Breast epithelium (tissue), 3 donors: ENCODE data around the gene WDR70.

ENCODE experiments used
- POLR2A ChIP-seq: fragments of 450-650 bp; IDR thresholded peaks from one replicate; pipeline ENCODE4 v1.6.1; 2016; ENCODE audit warnings: antibody characterized with exemption, mild to moderate bottlenecking, moderate library complexity
- POLR2AphosphoS5 ChIP-seq, 3 donors: sonication (generic); formaldehyde crosslinking; IDR thresholded peaks; one replicate each; pipeline ENCODE4 v1.6.1; 2017; ENCODE audit warnings: antibody characterized with exemption in 3 of 3
- TF ChIP-seq, protein P1 (sequence below), 3 donors: fragments of 450-650 bp; IDR thresholded peaks; one replicate each; pipeline ENCODE4 v1.5.1; 2016 to 2017; ENCODE audit warnings: antibody characterized with exemption in 3 of 3, mild to moderate bottlenecking in 3 of 3, moderate library complexity in 3 of 3

DNA sequence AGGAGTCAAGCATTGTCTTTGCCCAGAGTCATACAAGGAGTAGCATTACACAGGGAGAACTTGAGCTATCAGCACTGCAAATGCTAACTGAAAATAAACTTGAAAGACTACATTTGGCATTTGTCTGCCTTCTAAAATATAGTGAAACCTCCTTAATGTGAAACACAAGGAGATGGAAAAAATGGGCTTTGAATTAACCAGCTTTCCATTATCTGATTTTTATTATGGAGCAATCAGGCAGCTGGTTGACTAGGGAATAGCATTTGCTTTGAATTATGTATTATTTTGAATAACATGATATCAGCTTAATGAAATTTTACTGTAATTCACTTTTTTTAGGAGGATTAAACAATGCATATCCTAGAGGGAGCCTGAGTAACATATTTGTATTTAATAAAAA lies 329.9 kb downstream of the WDR70 start:
- TF ChIP-seq, protein P1, sequence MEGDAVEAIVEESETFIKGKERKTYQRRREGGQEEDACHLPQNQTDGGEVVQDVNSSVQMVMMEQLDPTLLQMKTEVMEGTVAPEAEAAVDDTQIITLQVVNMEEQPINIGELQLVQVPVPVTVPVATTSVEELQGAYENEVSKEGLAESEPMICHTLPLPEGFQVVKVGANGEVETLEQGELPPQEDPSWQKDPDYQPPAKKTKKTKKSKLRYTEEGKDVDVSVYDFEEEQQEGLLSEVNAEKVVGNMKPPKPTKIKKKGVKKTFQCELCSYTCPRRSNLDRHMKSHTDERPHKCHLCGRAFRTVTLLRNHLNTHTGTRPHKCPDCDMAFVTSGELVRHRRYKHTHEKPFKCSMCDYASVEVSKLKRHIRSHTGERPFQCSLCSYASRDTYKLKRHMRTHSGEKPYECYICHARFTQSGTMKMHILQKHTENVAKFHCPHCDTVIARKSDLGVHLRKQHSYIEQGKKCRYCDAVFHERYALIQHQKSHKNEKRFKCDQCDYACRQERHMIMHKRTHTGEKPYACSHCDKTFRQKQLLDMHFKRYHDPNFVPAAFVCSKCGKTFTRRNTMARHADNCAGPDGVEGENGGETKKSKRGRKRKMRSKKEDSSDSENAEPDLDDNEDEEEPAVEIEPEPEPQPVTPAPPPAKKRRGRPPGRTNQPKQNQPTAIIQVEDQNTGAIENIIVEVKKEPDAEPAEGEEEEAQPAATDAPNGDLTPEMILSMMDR (IDR thresholded peaks at IDR 0.05) = no peak
- no peak for TF ChIP-seq POLR2AphosphoS5 (IDR thresholded peaks at IDR 0.05)
- TF ChIP-seq POLR2A = no peak
